Measurements from ENCODE around the gene ANKMY1.
"Not testable (repeated sequence)": the region's sequence is repeated elsewhere in the genome, so short reads cannot be mapped to it uniquely, and the experiment has no call there.

Gene ANKMY1

GRCh38 chr2:240568678-240569522 lies 11.1 kb upstream of the ANKMY1 start:
- no peak for DNase-seq (ENCODE audit: low read depth in 2 of 2)

GRCh38 chr2:240567872-240568677 lies 10.3 kb upstream of the ANKMY1 start, which contains the start of gene RNPEPL1:
Gene RNPEPL1 (plus strand): TSS chr2:240568484. CDS start chr2:240568587, 103 bp downstream.
- DNase-seq (ENCODE audit: low read depth in 2 of 2): no peak

GRCh38 chr2:240567137-240567871 lies 9.5 kb upstream of the ANKMY1 start:
- DNase-seq (ENCODE audit: low read depth in 2 of 2): no peak

GRCh38 chr2:240566203-240567136 lies 8.7 kb upstream of the ANKMY1 start:
- peak; percentile 90 to 91 for DNase-seq (ENCODE audit: low read depth in 2 of 2)

GRCh38 chr2:240565333-240566202 lies 7.8 kb upstream of the ANKMY1 start:
- peak; percentile 64 to 81 for DNase-seq (ENCODE audit: low read depth in 2 of 2)

- no peak for DNase-seq (ENCODE audit: low read depth in 2 of 2)
These were observed 7.0 kb upstream of the ANKMY1 start for GRCh38 chr2:240564561-240565332.

GRCh38 chr2:240563951-240564560 lies 6.3 kb upstream of the ANKMY1 start:
- no peak for DNase-seq (ENCODE audit: low read depth in 2 of 2)

GRCh38 chr2:240563231-240563630 lies 5.4 kb upstream of the ANKMY1 start:
- not testable (repeated sequence) for DNase-seq (ENCODE audit: low read depth in 2 of 2)

GRCh38 chr2:240561325-240561971 lies 3.7 kb upstream of the ANKMY1 start:
- DNase-seq (ENCODE audit: low read depth in 2 of 2): no peak

- peak; percentile 99 to 100 for DNase-seq (ENCODE audit: low read depth in 2 of 2)
These were observed 2.9 kb upstream of the ANKMY1 start for GRCh38 chr2:240560480-240561324.

- DNase-seq (ENCODE audit: low read depth in 2 of 2): peak; percentile 68 to 73
These were observed 2.3 kb upstream of the ANKMY1 start, which contains the start of gene DUSP28 for GRCh38 chr2:240560084-240560479. Gene DUSP28 (plus strand): TSS chr2:240560357. CDS start chr2:240560685, 328 bp downstream.

GRCh38 chr2:240559286-240559685 lies 1.5 kb upstream of the ANKMY1 start:
- DNase-seq (ENCODE audit: low read depth in 2 of 2): no peak

- no peak for DNase-seq (ENCODE audit: low read depth in 2 of 2)
These were observed 511 bp upstream of the ANKMY1 start for GRCh38 chr2:240558236-240558761.

GRCh38 chr2:240557101-240557751 lies 562 bp downstream of the ANKMY1 start:
- no peak for DNase-seq (ENCODE audit: low read depth in 2 of 2)

GRCh38 chr2:240556553-240557100 lies 1.2 kb downstream of the ANKMY1 start:
- peak in 1 of 2 donors; percentile 39 for DNase-seq (ENCODE audit: low read depth in 2 of 2)

Measured in stimulated activated CD4-positive, alpha-beta T cell treated with anti-CD3 and anti-CD28 coated beads, Interleukin-1b, Interleukin-23, amount 100 ng/mL, for 1 hour (primary cell).